ELF-1 (cell line): ENCODE data around the gene RASAL1.
"Not testable (repeated sequence)": the region's sequence is repeated elsewhere in the genome, so short reads cannot be mapped to it uniquely, and the experiment has no call there.

Experiments
- DNase-seq: peaks from one replicate; pipeline ENCODE4 v3.0.0-alpha.2; 2016; ENCODE audit warnings: low read depth, low spot score

Gene RASAL1

DNA sequence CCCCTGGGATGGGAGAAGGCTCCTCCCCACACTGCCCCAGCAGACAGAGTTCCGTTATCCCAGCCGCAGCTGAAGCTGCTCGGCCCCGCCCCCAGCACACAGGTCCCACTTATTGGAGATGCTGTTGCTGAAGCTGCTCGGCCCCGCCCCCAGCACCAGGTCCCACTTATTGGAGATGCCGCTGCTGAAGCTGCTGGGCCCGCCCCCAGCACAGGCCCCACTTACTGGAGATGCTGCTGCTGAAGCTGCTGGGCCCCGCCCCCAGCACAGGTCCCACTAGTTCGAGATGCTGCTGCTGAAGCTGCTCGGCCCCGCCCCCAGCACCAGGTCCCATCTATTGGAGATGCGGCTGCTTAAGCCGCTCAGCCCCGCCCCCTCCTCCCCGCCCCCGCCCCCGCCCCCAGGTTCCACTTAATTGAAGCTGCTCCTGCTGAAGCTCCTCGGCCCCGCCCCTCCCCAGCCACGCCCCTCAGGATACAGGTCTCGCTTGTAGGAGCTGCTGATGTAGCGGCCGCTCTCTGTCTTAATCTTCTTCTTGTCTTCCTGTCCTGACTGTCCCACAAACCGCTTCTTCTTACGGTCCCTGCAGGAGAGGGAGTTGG lies 26.0 kb upstream of the RASAL1 start:
- peak; percentile 97 for DNase-seq

DNA sequence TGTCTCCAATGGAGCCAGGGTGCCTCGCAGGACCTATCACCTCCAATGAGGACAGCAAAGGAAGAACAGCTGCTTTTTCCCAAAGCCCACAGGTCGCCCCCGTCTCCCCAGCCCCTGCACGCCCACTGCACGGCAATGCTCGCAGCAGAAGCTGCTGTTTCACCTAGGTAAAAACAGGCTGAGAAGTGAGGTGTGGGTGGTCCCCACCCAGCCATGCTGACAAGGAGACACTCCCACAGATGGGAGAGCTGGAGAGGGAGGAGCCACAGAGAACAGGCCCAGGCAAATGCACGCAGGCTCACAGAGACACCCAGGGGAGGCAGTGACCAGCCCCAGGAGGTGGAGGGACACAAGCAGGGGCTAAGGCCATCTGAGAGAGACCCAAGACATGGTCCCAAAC lies 24.4 kb upstream of the RASAL1 start:
- no peak for DNase-seq

- DNase-seq: no peak
These were observed 23.1 kb upstream of the RASAL1 start for GRCh38 chr12:113158439-113159203.

- DNase-seq: no peak
These were observed 21.8 kb upstream of the RASAL1 start for GRCh38 chr12:113157218-113157859.

GRCh38 chr12:113155646-113156045 lies 20.1 kb upstream of the RASAL1 start:
- DNase-seq: no peak

DNA sequence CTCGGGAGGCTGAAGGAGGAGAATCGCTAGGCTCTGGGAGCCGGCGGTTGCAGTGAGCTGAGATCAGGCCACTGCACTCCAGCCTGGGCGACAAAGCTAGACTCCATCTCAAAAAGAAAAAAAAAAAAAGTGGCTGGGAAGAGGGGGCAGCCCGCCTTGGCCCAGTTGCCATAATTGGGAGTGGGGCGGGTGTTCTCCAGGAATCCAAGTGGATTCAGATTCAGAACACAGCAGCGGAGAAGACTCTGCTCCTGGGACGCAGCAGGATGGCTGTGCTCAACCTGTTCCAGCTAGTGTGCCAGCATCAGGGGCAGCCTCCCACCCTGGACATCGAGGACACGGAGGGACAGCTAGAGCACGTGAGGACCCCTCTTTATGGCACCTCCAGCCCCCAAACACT lies 19.5 kb upstream of the RASAL1 start:
- DNase-seq: no peak

GRCh38 chr12:113154351-113154973 lies 18.9 kb upstream of the RASAL1 start:
- DNase-seq: peak; percentile 65

DNA sequence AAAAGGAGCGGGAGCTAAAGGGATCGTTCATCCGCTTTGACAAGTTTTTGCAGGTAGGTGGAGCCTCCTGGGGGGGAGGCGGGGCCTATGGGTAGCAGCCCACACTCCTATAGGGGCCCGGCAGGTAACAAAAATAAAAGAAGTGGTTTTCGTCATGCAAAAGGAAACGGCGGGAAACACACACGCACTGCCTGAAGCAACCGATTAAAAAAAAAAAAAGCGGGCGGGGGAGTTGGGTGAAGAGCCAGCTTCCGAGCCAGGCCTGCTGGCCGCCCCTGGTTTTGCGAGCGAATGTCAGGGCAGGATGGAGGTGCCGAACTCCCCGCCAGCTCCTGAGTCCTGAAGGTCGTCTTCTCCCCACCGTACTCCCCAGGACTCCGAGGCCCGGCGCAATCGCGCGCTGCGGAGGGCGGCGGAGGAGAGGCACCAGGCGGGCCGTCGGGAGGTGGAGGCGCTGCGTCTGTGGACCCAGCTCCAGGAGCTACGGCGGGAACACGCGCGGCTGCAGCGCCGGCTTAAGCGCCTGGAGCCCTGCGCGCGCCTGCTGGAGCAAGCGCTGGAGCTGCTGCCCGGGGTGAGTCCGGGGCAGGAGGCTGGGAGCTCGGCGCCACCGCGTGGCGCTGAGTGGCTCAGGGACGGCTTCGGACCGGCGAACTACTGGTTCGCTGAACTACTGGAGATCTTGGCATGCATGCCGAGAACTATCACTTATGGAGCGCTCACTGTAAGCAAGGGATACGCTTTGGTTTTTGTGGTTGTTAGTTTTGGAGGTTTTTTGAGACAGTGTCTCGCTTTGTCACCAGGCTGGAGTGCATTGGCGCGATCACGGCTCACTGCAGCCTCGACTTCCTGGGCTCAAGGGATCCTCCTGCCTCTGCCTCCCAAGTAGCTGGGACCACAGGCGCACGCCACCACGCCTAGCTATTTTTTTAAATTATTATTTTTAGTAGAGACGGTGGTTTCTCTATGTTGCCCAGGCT lies 17.6 kb upstream of the RASAL1 start:
- DNase-seq: peak; percentile 92

- no peak for DNase-seq
These were observed 16.8 kb upstream of the RASAL1 start for GRCh38 chr12:113152196-113152834.

- DNase-seq: no peak
These were observed 16.1 kb upstream of the RASAL1 start for GRCh38 chr12:113151655-113152054.

DNA sequence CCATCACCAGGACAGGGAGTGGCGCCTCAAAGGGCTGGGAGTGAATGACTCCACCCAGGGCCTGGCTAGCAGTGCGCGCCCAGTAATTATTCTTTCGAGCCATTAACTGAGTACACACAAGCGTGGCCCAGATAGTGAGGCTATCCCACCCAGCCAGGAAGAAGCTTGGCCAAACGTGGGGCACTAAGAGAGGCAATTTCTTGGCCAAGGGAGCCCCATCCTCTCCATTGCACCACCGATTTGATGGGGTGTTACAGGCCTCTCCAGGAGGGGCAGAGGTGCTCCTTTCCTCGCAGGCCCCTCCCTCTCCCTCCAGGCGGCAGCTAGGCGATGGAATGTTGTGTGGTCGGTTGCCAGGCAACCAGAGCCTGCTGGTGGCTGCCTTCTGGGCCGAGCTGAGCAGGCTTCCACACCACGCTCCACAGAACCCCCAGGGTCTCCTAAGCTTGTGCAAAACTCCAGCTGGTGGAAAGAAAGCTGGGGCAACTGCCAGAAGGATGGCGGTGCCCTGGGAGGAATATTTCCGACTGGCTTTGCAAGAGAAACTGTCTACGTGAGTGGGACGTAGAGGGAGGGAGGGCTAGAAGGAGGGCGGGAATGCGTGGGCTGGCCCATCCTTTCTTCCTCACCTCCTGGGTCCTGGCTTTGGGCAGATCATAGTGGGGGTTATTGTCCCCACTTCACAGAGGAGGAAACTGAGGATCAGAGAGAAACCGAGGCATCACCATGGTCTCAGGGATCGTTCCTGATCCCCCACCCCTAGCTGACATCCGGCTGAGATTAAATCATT lies 14.0 kb upstream of the RASAL1 start, which contains the start of gene CFAP73:
TSS of gene CFAP73 (plus strand) at position 364 of the 790 bp plus-strand sequence. CDS start at position 498, 134 bp downstream.
- peak; percentile 97 for DNase-seq

- DNase-seq: no peak
These were observed 11.4 kb upstream of the RASAL1 start for GRCh38 chr12:113146999-113147398.

DNA sequence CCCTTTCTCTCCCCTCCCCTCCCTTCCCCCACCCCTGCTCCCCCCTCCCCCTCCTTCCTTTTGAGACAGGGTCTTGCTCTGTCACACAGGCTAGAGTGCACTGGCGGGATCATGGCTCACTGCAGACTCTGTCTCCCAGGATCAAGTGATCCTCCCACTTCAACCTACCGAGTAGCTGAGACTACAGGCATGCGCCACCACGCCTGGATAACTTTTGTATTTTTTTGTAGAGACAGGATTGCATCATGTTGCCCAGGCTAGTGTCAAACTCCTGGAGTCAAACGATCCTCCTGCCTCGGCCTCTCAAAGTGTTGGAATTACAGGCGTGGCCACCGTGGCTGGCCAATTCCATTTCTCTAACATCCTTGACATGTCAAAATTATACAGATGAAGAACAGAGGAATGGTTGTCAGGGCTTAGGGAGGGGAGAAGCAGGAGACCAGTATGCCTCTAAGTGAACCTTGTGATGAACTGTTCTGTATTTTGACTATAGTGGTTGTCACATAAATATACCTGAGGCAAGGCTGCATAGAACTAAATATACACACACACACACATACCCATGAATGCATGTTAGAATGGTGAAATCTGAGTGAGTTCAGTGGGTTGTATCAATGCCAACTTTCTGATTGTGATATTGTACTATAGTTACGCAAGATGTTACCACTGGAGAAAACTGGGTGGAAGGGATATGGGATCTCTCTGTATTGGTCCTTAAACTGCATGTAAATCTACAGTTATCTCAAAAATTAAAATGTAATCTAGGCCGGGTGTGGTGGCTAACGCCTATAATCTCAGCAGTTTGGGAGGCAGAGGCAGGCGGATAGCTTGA lies 10.4 kb upstream of the RASAL1 start:
- DNase-seq: no peak

DNA sequence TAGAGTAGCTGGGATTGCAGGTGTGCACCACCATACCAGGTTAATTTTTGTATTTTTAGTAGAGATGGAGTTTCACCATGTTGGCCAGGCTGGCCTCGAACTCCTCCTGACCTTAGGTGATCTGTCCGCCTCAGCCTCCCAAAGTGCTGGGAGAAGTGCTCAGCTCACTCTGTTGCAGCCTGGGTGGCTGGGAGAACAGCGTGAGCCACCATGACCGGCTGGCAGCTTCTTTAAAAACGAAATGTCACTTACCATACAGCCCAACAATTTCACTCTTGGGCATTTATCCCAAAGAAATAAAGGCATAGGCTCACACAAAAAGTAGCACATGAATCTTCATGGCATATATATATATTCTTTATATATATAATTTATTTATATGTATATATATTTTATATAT lies 9.2 kb upstream of the RASAL1 start:
- no peak for DNase-seq

- no peak for DNase-seq
These were observed 8.4 kb upstream of the RASAL1 start for GRCh38 chr12:113143959-113144358.

DNA sequence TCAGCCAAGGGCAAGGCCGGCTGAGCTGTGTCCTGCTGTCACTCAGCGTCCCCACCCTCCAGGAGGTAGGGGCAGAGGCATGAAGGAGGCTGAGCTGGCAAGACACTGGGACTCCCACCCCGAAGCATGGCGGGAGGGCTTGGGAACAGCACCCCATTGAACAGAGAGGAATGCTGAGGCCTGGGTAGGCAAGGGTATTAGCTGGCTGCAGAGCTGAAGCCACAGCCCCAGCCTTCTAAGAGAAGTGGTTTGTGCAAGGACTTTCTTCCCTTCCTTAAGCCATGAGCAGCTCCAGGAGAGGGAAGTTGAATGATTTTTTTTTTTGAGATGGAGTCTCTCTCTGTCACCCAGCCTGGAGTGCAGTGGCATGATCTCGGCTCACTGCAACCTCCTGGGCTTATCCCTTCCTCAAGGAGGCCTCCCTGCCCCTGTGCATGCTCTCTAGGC lies 7.3 kb upstream of the RASAL1 start:
- DNase-seq: no peak

DNA sequence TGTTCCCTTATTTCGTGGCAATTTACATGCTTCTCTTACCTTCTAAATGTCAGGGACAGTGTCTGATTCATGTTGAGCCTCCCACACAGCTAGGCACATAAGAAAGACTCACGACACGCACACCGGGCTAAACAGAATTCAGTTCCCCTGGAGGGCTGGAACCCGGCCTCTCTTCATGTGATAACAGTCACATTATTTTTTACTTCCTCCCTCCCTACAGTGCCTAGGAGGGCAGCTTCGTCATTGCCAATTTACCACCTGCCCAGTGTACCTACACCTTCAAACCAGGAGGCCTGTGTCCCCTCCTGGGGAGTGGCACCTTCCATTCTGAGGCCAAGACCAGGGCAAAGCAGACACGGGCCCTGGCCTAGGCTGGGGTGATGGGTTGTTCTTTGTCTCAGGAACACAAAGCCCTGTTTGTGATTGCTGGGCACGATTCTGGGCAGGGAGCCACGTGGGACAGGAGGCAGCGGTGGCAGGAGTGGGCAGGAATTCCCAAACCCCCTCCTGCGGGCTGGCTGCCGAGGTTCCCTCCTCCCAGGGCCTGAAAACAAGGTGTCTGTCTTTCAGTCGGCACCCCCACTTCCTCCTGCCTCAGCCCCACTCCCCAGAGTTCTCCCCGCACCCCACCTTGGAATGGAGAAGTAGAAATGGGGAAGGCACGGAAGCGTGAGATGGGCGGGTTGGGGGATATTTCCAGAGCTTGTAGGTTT lies 6.8 kb upstream of the RASAL1 start:
- DNase-seq: no peak

DNA sequence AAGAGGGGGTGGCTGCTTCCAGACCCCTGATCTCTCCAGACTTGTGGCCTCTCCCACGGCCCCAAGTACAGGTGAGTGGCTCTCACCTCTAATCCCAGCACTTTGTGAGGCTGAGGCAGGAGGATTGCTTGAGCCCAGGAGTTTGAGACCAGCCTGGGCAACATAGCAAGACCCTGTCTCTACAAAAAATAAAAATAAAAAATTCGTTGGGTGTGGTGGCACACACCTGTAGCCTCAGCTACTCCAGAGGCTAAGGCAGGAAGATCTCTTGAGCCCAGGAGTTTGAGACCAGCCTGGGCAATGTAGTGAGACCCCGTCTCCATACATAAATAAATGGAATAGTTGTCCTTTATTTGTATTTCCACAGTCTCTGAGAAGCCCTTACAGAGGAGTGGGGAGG lies 6.2 kb upstream of the RASAL1 start:
- not testable (repeated sequence) for DNase-seq
